Astrocyte (in vitro differentiated cells and primary cell): Measurements from ENCODE around the gene BLACAT1. TPM values are rescaled to one million over a fixed set of nuclear protein-coding genes. Genes with fewer than 3 reads are reported as not detected.
"Not testable (repeated sequence)": the region's sequence is repeated elsewhere in the genome, so short reads cannot be mapped to it uniquely, and the experiment has no call there.

ENCODE experiments used
- DNase-seq: peaks from one replicate; pipeline ENCODE4 v3.0.0-alpha.2; 2010; ENCODE audit warnings: low read depth
- FAIRE-seq: peaks from 2 replicates; lab custom pipeline; 2011; peaks lifted over from hg19 to GRCh38; lab: Jason Lieb, UNC
- H2AFZ ChIP-seq: 2 replicates; pipeline ENCODE4 v1.6.0; 2012; ENCODE audit warnings: low read depth, low read length, inconsistent platforms
- H3K27ac ChIP-seq: 2 replicates; pipeline ENCODE4 v1.5.1; 2011; ENCODE audit warnings: low read depth, low read length, inconsistent platforms
- H3K27me3 ChIP-seq: 2 replicates; pipeline ENCODE4 v1.6.0; 2011; ENCODE audit warnings: low read length, inconsistent platforms; ENCODE audit not compliant: insufficient read depth
- H3K36me3 ChIP-seq: 2 replicates; pipeline ENCODE4 v1.5.1; 2011; ENCODE audit warnings: low read length, inconsistent platforms; ENCODE audit not compliant: insufficient read depth
- H3K4me1 ChIP-seq: 2 replicates; pipeline ENCODE4 v1.5.1; 2011; ENCODE audit warnings: low read length, inconsistent platforms; ENCODE audit not compliant: insufficient read depth
- H3K4me2 ChIP-seq: 2 replicates; pipeline ENCODE4 v1.6.0; 2012; ENCODE audit warnings: low read length, inconsistent platforms
- H3K4me3 ChIP-seq: 2 replicates; pipeline ENCODE4 v1.5.1; 2011; ENCODE audit warnings: low read depth, mild to moderate bottlenecking, low read length, inconsistent platforms; ENCODE audit not compliant: insufficient read depth
- H3K79me2 ChIP-seq: 2 replicates; pipeline ENCODE4 v1.6.0; 2012; ENCODE audit warnings: mild to moderate bottlenecking, low read length, inconsistent platforms; ENCODE audit not compliant: insufficient read depth
- H3K9ac ChIP-seq: 2 replicates; pipeline ENCODE4 v1.6.0; 2012; ENCODE audit warnings: mild to moderate bottlenecking, low read length, inconsistent platforms
- H3K9me3 ChIP-seq: 2 replicates; pipeline ENCODE4 v1.5.1; 2012; ENCODE audit warnings: low read depth, mild to moderate bottlenecking, low read length, inconsistent platforms; ENCODE audit not compliant: insufficient read depth
- H4K20me1 ChIP-seq: 2 replicates; pipeline ENCODE4 v1.6.0; 2012; ENCODE audit warnings: low read length, inconsistent platforms; ENCODE audit not compliant: insufficient read depth
- H3K27ac Mint-ChIP-seq: one replicate; pipeline ENCODE4 v1.8.0; 2021; ENCODE audit warnings: mild to moderate bottlenecking, mixed read lengths; ENCODE audit not compliant: unreplicated experiment
- H3K27me3 Mint-ChIP-seq: one replicate; pipeline ENCODE4 v1.8.0; 2021; ENCODE audit warnings: low read depth, mixed read lengths; ENCODE audit not compliant: unreplicated experiment
- H3K36me3 Mint-ChIP-seq: one replicate; pipeline ENCODE4 v1.8.0; 2021; ENCODE audit warnings: low read depth, mixed read lengths; ENCODE audit not compliant: unreplicated experiment
- H3K4me1 Mint-ChIP-seq: one replicate; pipeline ENCODE4 v1.8.0; 2021; ENCODE audit warnings: low read depth, mixed read lengths; ENCODE audit not compliant: unreplicated experiment
- H3K4me3 Mint-ChIP-seq: one replicate; pipeline ENCODE4 v1.8.0; 2021; ENCODE audit warnings: mild to moderate bottlenecking, moderate library complexity, mixed read lengths; ENCODE audit not compliant: unreplicated experiment
- H3K9me3 Mint-ChIP-seq: one replicate; pipeline ENCODE4 v1.8.0; 2021; ENCODE audit warnings: mild to moderate bottlenecking, mixed read lengths; ENCODE audit not compliant: unreplicated experiment
- EZH2 ChIP-seq: IDR thresholded peaks from 2 replicates; pipeline ENCODE4 v1.6.1; 2012; ENCODE audit warnings: mild to moderate bottlenecking, low read length, inconsistent platforms; ENCODE audit not compliant: insufficient read depth
- total RNA-seq: library from RNA; stranded (reverse); gene quantifications from 2 replicates; pipeline ENCODE4 v1.2.1, GENCODE V29; 2021
- TF ChIP-seq, protein P1 (sequence below): IDR thresholded peaks from 2 replicates; pipeline ENCODE4 v1.5.1; 2011; ENCODE audit warnings: low read depth, mild to moderate bottlenecking, inconsistent platforms, low read length, moderate library complexity; ENCODE audit not compliant: insufficient read depth

Gene BLACAT1
- total RNA-seq, 1 donor from 2014 or later, result 2.2 TPM

DNA sequence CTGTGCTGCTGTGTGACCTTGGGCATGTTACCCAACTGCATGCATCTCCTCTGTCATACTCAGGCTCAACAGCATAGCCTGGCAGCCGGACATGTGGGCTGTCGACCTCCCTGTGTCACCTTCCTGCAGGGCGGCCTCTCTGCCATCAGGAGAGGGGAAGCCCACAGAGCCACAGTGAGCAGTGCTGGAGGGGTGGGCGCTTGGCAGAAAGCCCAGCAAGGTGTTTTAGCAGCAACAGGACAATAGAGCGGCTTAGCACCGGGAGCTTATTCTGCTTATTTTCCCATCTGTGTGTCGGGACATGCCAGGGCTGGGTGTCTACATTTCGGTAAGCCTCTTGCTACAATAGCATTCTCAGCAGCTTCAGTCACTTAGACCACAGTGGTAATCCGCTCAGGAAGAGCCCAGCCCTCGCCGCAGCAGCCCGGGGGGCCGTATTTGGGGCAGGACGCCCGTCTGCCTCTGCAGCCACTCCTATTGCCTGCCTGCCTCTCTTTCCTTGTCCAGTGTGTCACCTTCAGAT, 25.8 kb upstream of the BLACAT1 start:
- FAIRE-seq, result no peak
- Histone ChIP-seq H3K36me3 (no peaks in the 10 kb centered on the region), H3K4me3 (no peak overlapping the region), H4K20me1 (no peaks in the 10 kb centered on the region), H3K27ac (no peak overlapping the region), H3K9me3 (no peaks in the 10 kb centered on the region), H2AFZ (no peak overlapping the region), H3K27me3 (peaks cover 21% of the 10 kb centered on the region), H3K4me1 (peaks cover 12% of the 10 kb centered on the region), H3K4me2 (no peak overlapping the region), H3K79me2 (no peaks in the 10 kb centered on the region), H3K9ac (no peak overlapping the region)
- Mint-ChIP-seq H3K27ac (no peak overlapping the region), H3K36me3 (no peaks in the 10 kb centered on the region), H3K9me3 (no peaks in the 10 kb centered on the region), H3K27me3 (peaks cover 59% of the 10 kb centered on the region), H3K4me3 (no peak overlapping the region), H3K4me1 (no peaks in the 10 kb centered on the region)
- TF ChIP-seq, protein P1, sequence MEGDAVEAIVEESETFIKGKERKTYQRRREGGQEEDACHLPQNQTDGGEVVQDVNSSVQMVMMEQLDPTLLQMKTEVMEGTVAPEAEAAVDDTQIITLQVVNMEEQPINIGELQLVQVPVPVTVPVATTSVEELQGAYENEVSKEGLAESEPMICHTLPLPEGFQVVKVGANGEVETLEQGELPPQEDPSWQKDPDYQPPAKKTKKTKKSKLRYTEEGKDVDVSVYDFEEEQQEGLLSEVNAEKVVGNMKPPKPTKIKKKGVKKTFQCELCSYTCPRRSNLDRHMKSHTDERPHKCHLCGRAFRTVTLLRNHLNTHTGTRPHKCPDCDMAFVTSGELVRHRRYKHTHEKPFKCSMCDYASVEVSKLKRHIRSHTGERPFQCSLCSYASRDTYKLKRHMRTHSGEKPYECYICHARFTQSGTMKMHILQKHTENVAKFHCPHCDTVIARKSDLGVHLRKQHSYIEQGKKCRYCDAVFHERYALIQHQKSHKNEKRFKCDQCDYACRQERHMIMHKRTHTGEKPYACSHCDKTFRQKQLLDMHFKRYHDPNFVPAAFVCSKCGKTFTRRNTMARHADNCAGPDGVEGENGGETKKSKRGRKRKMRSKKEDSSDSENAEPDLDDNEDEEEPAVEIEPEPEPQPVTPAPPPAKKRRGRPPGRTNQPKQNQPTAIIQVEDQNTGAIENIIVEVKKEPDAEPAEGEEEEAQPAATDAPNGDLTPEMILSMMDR, result no peak
- peak; percentile 56 for TF ChIP-seq EZH2
- no peak for DNase-seq

DNA sequence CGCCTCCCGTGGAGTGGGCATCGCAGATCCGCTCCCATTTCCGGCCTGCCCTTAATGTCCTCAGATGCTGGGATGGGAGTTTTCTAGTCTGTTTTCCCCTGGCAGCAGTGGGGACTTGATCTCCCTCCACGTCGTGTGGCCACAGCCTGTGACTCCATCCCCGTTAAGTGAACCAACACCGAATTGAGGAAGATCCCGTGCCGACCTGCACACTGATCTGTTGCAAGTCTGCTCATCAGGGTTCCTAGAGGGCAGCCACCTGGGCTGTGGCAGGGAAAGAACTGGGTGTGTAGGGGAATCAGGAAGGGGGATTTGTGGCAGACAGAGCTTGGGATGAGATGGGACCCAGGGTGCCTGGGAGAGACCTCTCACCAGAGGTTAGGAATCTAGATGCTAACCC, 25.4 kb upstream of the BLACAT1 start:
- no peak overlapping the region for H3K4me2 ChIP-seq
- no peak for FAIRE-seq
- no peak overlapping the region for H3K27ac ChIP-seq
- no peak for DNase-seq
- H3K9me3 ChIP-seq, result no peaks in the 10 kb centered on the region
- no peaks in the 10 kb centered on the region for H4K20me1 ChIP-seq
- Mint-ChIP-seq H3K4me3 (no peak overlapping the region), H3K9me3 (no peaks in the 10 kb centered on the region), H3K27ac (no peak overlapping the region), H3K27me3 (peaks cover 57% of the 10 kb centered on the region), H3K36me3 (no peaks in the 10 kb centered on the region), H3K4me1 (no peaks in the 10 kb centered on the region)
- TF ChIP-seq, protein P1, result no peak
- TF ChIP-seq EZH2, result no peak
- H2AFZ ChIP-seq, result no peak overlapping the region
- no peak overlapping the region for H3K9ac ChIP-seq
- peaks cover 12% of the 10 kb centered on the region for H3K4me1 ChIP-seq
- no peaks in the 10 kb centered on the region for H3K36me3 ChIP-seq
- H3K79me2 ChIP-seq, result no peaks in the 10 kb centered on the region
- no peak overlapping the region for H3K4me3 ChIP-seq
- H3K27me3 ChIP-seq, result peaks cover 21% of the 10 kb centered on the region

DNA sequence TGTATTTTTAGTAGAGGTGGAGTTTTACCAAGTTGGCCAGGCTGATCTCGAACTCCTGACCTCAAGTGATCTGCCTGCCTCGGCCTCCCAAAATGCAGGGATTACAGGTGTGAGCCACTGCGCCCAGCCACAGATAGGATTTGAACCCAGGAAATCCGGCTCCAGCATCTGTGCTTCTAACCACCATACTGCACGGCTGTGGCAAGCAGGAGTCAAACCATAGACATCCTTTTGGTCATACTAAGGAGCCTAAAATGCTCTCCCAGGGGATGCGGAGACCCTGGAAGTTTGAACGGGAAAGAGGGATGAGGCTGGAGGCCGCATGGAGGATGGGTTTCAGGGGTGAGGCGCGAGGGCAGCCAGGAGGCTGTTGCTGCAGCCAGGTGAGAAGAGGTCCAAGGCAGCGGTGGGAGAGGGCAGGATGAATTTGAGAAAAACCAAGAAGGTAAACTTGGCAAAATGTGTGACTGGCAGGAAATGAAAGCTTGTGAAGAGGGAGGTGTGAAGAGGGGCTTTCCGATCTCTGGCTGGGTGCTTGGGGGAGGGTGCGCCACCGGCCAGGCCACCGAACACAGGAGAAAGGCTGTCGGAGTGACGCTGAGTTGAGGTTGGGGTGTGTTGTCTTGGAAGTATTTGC, 24.6 kb upstream of the BLACAT1 start:
- Mint-ChIP-seq H3K36me3 (no peaks in the 10 kb centered on the region), H3K9me3 (peaks cover 2% of the 10 kb centered on the region), H3K27me3 (peaks cover 59% of the 10 kb centered on the region), H3K4me3 (no peak overlapping the region), H3K4me1 (no peaks in the 10 kb centered on the region), H3K27ac (no peak overlapping the region)
- Histone ChIP-seq H3K4me1 (peaks cover 12% of the 10 kb centered on the region), H2AFZ (no peak overlapping the region), H3K4me2 (no peak overlapping the region), H3K4me3 (no peak overlapping the region), H3K9me3 (no peaks in the 10 kb centered on the region), H3K9ac (no peak overlapping the region), H3K36me3 (no peaks in the 10 kb centered on the region), H3K27ac (no peak overlapping the region), H3K79me2 (no peaks in the 10 kb centered on the region), H4K20me1 (no peaks in the 10 kb centered on the region), H3K27me3 (peaks cover 21% of the 10 kb centered on the region)
- DNase-seq, result no peak
- FAIRE-seq, result no peak
- TF ChIP-seq EZH2, result no peak
- TF ChIP-seq, protein P1, result no peak

DNA sequence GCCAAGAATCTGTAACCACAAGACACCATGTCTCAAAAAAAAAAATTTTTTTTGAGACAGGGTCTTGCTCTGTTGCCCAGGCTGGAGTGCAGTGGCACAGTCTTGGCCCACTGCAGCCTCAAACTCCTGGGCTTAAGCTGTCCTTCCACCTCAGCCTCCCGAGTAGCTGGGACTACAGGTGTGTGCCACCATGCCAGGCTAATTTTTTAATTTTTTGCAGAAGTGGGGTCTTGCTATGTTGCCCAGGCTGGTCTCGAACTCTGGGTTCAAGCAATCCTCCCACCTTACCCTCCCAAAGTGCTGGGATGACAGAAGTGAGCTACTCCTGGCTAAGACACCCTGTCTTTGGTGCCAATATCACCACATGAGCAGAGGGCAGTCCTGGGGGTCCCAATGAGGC, 23.1 kb upstream of the BLACAT1 start:
- not testable (repeated sequence) for H3K9me3 Mint-ChIP-seq, H3K4me3 Mint-ChIP-seq, H3K9ac ChIP-seq, H3K9me3 ChIP-seq, H3K4me2 ChIP-seq, H3K36me3 ChIP-seq, H3K36me3 Mint-ChIP-seq, H3K79me2 ChIP-seq, H3K4me1 Mint-ChIP-seq, H3K4me3 ChIP-seq, H4K20me1 ChIP-seq, H2AFZ ChIP-seq, FAIRE-seq, H3K27ac Mint-ChIP-seq, H3K27ac ChIP-seq, DNase-seq
- peaks cover 23% of the 10 kb centered on the region for H3K27me3 ChIP-seq
- peaks cover 54% of the 10 kb centered on the region for H3K27me3 Mint-ChIP-seq
- H3K4me1 ChIP-seq, result peaks cover 12% of the 10 kb centered on the region
